ENCODE data around the gene CETN3. TPM values are rescaled to one million over a fixed set of nuclear protein-coding genes. Genes with fewer than 3 reads are reported as not detected.

Gene CETN3
- total and polyA plus RNA-seq, 2 of the 13 experiments (the other 11 are each of a cell fraction or from before 2014, with no cell fraction given) = 15.4 to 71.5 TPM

- TF ChIP-seq ZNF160 (CRISPR knock-in tag; IDR thresholded peaks at IDR 0.05) (no peak), HDAC2 (CRISPR knock-in tag; IDR thresholded peaks at IDR 0.05) (no peak), TMF1 (CRISPR knock-in tag; IDR thresholded peaks at IDR 0.05; ENCODE audit: low read depth) (no peak)
- TF ChIP-seq, protein P1, sequence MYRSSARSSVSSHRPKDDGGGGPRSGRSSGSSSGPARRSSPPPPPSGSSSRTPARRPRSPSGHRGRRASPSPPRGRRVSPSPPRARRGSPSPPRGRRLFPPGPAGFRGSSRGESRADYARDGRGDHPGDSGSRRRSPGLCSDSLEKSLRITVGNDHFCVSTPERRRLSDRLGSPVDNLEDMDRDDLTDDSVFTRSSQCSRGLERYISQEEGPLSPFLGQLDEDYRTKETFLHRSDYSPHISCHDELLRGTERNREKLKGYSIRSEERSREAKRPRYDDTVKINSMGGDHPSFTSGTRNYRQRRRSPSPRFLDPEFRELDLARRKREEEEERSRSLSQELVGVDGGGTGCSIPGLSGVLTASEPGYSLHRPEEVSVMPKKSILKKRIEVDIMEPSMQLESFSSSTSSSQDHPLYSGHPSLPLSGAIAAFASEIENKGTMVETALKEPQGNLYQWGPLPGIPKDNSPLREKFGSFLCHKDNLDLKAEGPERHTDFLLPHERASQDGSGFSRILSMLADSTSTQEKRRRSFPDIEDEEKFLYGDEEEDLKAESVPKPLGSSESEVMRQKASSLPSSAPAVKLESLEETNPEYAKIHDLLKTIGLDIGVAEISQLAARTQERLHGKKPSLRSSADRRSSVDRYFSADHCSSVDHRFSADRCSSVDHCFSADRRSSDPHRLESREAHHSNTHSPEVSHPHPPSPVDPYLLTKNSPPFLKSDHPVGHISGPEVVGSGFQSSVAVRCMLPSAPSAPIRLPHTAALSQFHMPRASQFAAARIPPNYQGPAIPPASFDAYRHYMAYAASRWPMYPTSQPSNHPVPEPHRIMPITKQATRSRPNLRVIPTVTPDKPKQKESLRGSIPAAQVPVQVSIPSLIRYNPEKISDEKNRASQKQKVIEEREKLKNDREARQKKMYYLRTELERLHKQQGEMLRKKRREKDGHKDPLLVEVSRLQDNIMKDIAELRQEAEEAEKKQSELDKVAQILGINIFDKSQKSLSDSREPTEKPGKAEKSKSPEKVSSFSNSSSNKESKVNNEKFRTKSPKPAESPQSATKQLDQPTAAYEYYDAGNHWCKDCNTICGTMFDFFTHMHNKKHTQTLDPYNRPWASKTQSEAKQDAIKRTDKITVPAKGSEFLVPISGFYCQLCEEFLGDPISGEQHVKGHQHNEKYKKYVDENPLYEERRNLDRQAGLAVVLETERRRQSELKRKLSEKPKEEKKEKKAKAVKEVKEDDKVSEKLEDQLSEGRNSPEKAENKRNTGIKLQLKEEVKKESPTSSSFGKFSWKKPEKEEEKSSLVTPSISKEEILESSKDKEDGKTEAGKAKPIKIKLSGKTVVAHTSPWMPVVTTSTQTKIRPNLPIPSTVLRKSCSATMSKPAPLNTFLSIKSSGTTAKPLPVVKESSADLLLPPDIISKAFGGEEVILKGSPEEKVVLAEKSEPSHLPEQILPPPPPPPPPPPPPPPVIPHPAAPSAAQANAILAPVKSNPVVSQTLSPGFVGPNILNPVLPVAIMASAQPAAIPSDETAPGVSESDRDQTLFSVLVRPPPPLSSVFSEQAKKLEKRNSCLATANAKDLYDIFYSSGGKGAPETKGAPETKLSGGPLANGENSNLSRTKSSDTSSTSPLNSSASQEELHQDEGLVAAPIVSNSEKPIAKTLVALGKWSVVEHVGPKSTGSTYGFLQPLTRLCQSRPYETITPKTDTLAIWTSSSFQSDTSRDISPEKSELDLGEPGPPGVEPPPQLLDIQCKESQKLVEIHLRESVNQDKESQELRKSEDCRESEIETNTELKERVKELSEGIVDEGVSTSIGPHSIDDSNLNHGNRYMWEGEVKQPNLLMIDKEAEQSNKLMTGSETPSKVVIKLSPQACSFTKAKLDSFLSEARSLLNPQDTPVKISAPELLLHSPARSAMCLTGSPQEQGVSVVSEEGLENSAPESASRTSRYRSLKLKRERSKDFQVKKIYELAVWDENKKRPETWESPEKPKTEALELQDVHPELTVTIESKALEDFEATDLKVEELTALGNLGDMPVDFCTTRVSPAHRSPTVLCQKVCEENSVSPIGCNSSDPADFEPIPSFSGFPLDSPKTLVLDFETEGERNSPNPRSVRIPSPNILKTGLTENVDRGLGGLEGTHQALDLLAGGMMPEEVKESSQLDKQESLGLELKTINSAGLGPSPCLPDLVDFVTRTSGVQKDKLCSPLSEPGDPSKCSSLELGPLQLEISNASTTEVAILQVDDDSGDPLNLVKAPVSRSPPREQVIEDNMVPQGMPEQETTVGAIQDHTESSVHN (CRISPR knock-in tag; IDR thresholded peaks at IDR 0.05) = no peak
These were observed 58.5 kb downstream of the CETN3 start (continued) for GRCh38 chr5:90351101-90351500.

DNA sequence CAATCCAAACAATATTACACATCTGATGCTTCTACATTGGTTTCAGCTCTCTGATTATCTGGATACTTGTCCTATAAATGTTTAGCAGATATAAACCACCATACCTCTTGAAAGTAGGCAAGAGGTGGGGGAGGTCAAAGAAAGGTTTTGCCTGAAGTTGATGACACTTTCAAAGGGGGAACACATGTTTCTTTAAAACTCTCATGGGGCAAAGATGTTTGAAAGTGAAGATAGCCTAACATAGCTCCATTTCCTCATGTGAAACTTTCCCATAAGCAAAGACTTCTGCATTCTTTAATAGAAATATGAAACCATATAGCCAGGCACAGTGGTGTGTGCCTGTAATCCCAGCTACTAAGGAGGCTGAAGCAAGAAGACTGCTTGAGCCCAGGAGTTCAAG is 62.1 kb downstream of the CETN3 start:
- FAIRE-seq = no peak
- in situ Hi-C loops (cut with HindIII; ENCODE audit: extremely low pct_ligation_motif_present, low pct_unique_long_range_greater_than_20kb) (no loop called here), intact Hi-C loops (cut with micrococcal nuclease; ENCODE audit: unreplicated experiment) (no loop called here)
- CTCF ChIA-PET (ENCODE audit: low intra/inter-chr PET ratio, low total read pairs) = no interaction called here
- Histone ChIP-seq H3K9ac (ENCODE audit: insufficient read depth, low read depth, low read length) (no peak overlapping the region), H2AFZ (ENCODE audit: low read length) (no peak overlapping the region), H3K79me2 (ENCODE audit: insufficient read depth, low read length) (no peaks in the 10 kb centered on the region), H3K9me3 (ENCODE audit: low read length) (no peaks in the 10 kb centered on the region), H3K4me1 (ENCODE audit: insufficient read depth, low read length) (peaks cover 15% of the 10 kb centered on the region), H3K27ac (ENCODE audit: extremely low read length, insufficient read depth, low read length) (no peak overlapping the region), H4K20me1 (ENCODE audit: insufficient read depth, low read length) (no peaks in the 10 kb centered on the region), H3K4me2 (ENCODE audit: low read depth, low read length) (no peak overlapping the region), H3K4me3 (replicated peaks in 1 of 3; ENCODE audit: insufficient read depth in 1 of 3, low read depth in 2 of 3, low read length in 3 of 3) (no peak overlapping the region), H3K27me3 (ENCODE audit: control insufficient read depth in 1 of 2, insufficient read depth in 2 of 2, low read length in 2 of 2) (no peaks in the 10 kb centered on the region), H3K36me3 (replicated peaks in 1 of 2; ENCODE audit: control insufficient read depth in 1 of 2, insufficient read depth in 2 of 2, low read length in 2 of 2) (no peaks in the 10 kb centered on the region)
- POLR2A ChIA-PET = no interaction called here
- TF ChIP-seq ZNF253 (CRISPR knock-in tag; IDR thresholded peaks at IDR 0.05; ENCODE audit: borderline replicate concordance) (no peak), ARNT2 (CRISPR knock-in tag; IDR thresholded peaks at IDR 0.05; ENCODE audit: low read depth) (no peak), NFAT5 (CRISPR knock-in tag; IDR thresholded peaks at IDR 0.05) (no peak), ONECUT2 (CRISPR knock-in tag; IDR thresholded peaks at IDR 0.05) (no peak), ELF3 (CRISPR knock-in tag; IDR thresholded peaks at IDR 0.05) (no peak)
- no peak for ATAC-seq
- DNase-seq (ENCODE audit: low spot score) = no peak
- no TSS peak for BruUV-seq (replicated peaks)

All from HepG2 (cell line).